Stimulated activated CD4-positive, alpha-beta T cell treated with anti-CD3 and anti-CD28 coated beads, TNF-alpha, amount 100 ng/mL, for 24 hours (primary cell): ENCODE data around the gene RAB31.
"Not testable (repeated sequence)": the region's sequence is repeated elsewhere in the genome, so short reads cannot be mapped to it uniquely, and the experiment has no call there.

Source experiments
- DNase-seq, 3 experiments: peaks; one replicate each; pipeline ENCODE4 v3.0.0-alpha.2; 2020; ENCODE audit warnings: low read depth in 3 of 3

Gene RAB31

DNA sequence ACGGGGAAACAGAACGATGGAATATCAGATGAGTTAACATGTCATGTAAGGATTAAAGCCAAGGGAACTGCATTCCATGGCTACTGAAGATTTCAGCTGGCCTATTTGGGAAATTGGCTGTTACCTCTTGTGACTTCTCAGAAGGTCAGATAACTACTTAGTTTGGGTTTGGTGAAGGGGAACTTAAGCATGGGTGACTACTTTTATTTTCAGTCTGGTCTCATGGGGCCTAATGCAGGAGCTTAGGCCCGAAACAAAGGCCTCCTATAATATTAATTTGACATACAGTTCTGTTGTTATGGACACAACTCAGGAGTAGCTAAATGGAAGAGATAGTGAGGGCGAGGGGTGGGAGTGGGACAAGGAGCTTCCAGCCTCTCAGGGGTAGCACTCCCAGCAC, 133.7 kb downstream of the RAB31 start:
- no peak for DNase-seq

DNA sequence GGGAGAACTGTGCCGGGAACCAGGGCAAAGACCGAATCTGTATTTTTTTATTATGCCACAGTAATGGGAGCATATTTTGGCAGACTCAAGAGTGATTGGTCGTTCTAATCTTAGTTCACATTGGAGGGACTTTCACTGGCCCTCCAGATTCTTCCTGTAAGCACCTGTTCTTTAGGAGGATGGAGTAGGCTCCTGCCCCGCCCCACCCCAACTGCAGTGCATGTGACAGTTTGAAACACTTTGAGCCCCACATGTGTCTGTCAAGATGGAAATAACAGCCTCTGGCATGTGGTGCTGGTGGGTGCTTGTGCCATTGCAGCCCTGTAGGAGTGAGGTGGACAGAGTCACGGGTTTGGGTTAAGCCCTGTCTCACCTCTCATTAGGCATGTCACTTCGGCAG, 134.3 kb downstream of the RAB31 start:
- DNase-seq = no peak

DNA sequence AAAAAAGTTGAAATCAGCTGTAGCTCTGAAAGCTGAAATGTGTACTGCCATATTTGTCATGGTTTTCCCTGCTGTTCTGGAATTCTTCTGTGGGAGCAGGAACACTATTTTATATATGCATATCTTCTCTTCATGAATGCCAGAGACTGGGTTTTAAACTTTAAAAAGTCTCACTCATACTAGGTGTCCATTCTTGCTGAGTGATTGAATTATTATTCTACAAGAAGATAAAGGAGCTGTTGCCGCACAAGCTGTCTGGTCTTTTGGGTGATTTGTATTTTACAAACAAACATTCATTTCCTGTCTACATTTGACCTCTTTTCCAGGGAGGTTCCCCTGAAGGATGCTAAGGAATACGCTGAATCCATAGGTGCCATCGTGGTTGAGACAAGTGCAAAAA, 137.2 kb downstream of the RAB31 start:
- no peak for DNase-seq

DNA sequence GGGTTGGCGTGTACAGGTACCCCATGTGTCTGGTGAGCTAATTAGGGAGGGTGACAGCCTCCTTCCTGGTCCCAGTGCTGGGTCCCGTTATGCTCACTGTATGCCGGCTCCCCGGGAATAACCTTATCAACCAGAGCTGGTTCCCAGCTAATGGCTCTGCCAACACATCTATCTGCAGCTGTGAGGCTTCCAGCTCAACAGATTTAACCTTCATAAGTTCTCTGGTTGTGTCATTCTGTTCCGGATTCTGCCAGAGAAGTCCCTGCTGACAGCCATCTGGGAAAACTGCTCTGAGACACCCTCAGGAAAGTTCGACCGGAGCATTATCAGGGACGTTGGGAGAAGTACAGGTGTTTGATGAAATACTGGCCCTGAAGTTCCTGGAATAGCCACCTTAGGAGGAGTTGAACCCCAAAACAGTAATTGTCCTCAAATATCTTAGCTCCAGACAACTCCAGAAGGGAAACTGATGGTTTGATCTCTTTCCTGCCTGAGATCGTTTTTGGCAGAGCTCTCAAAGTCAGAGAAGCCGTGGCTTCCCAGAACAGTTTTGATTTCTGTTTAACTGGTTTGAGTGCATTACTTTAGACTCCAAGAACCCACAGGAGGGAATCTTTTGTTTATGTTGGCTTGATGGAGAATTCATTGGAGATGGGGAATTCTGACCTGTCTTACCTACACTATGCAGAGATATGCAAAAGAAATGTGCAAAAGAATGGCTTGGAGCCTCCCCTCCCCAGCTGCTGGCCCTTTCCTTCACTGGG, 138.2 kb downstream of the RAB31 start:
- DNase-seq = no peak

DNA sequence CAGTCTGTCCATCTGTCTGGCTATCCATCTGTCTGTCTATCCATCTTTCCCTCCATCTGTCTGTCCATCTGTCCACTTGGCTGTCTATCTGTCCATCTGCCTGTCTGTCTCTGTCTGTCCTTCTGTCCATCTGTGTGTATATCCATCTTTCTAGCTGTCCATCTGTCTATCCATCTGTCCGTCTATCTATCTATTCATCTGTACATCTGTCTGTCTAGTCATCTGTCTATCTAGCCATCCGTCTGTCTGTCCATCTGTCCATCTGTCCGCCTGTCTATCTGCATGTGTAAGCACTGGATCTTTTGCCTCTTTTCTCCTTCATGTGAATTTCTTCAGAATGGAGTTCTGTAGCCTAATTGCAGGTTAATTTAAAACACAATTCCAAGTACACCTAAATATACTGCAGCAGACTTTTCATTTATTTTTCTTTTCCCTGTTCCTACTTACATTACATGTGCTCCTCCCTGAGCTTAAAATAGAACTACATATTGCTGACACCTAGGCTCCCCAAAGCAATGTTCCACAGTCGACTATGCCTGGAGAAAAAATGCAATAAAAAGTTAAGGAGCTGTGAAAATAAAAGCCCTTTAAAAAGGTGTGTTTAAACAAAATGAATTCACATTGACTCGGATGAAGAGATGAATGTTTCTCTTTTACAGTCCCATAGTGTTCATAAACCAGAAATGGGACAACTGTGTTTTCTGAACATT, 140.2 kb downstream of the RAB31 start:
- no peak for DNase-seq

DNA sequence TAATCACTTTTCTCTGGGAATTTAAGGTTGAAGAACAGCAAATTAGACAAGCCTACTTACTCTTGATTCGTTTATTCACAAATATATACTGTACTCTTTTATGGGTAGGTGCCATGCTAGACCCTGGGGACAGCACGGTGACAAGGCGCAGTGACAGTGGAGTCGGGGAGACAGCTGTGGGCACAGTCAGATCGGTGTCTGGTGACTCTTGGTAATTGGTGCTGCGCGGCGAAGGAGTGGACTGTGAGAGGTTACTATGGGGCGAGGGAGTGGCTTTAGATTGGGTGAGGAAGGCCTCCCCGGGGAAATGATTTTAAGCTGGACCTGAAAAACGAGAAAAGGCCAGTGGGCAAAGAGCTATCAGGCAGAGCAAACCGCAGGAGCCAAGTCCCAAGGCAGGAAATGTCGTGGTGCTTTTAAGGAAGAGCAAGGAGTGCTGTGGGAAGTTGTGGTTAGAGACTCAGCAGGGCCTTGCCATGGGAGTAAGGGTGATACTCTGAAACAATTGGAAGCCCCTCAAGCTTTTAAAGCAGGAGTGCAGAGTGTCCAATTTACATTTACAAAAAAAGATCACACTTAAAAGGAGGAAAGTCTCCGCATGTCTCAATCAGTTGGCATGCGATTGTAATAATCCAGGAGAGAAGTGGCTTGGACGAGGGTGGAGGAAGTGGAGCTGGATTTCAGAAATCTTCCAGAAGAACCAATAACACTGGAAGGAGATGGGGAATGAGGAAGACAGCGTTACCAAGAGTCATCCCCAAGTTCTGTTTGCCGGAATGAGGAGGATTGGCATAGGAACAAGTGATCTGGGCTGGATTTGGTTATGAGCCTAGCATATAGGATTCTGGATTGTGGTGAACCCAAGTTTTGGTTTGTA, 141.5 kb downstream of the RAB31 start:
- DNase-seq = no peak

DNA sequence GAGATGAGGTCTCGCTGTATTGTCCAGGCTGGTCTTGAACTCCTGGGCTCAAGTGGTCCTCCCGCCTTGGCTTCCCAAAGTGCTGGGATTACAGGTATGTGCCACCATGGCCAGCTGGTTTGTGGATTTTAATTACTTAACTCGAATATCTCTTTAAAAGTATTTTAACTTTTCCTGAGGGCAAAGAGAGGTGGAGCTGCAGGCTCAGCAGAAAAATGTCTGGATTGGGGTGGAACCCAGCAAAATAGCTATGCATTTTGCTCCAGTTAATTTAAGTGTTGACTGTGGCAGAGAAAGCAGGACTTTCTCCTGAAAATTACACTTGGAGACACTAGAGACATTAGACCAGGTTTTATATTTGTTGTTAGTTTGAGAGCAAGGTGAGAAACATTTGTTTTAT, 142.2 kb downstream of the RAB31 start:
- DNase-seq = no peak

DNA sequence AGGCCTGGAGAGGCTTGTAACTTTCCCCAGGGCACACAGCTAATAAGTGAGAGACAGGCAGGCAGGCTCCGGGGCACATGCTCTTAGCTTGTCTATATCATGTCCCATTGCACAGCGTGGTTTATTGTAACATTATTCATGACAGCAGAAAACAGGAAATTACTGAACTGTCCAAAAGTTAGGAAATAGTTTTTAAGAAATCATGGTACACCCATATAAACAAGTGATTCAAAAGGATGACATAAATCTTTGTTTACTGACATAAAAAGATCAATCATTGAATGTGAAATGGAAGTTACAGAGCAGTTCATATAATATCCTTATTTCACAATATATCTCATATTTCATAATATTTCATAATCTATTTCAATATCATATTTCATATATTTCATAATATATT, 143.4 kb downstream of the RAB31 start:
- DNase-seq = no peak

DNA sequence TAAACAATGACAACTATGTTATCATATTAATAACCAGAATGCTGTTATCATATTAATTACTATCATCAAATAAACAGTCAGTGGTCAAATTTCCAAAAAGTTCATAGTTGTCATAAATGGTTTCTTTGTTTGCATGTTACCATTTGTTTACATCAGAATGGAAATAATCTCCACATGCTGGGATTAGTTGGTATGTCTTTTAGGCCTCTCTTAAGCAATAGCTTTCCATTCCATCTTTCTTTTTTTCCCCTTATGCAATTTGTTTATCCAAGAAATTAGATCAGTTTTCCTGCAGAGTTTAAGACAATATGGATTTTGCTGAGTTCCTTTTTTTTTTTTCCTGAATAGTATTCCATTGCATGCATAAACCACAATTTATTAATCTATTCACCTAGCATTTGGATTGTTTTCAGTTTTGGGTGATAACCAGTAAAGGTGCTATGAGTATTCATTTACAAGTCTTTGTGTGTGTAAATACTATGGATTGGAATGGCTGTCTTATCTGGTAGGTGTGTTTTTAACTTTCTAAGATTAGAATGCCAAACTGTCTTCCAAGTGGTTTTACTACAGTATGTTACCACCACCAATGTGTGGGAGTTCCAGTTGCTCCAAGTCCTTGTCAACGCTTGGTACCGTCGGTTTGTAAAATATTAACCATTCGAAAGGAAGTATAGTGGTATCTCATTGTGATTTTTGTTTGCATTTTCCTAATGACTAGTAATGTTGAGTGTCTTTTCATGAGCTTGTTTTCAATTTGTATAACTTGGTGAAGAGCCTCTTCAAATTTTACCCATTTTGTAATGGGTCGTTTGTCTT, 144.4 kb downstream of the RAB31 start:
- DNase-seq = no peak

DNA sequence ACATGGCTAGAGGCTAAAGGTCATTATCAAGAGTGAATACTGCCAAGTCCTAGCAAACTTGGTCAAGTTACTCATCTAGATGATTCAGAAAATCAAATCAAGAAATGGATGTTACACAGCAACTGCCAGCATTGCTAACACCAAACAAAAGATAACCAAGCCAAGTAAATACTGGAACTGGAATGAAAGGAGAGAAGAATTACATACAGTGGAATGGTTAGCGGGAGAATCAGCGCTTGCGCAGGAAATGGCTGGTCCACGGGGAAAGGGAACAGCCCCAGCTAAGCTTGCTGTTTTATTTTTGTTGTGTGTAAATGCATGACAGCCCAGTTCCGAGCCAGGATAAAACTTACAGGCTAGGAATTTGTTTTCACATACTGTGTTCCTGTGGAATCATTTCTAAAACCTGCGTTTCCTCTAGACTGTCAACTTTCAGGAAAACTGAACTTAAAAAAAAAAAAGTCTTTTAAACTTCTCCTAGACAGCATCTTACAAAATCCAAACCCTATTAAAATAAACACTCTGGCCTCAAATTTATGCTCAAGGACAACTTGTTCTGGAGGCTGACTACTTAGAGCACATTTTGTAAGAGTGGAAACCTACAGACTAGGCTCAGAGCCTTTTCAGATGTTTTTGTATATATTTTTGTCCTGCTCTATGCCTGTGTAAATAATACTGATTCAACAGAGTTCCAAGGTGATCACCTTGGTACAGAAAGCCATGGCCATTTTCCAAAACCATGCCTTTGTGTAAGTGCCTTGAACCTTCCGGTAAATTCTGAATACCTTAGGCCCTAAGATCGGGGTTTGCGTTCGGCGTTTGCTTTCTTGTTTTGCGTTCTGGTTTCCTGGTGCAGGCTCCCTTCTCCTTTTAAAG, 146.9 kb downstream of the RAB31 start:
- no peak for DNase-seq

DNA sequence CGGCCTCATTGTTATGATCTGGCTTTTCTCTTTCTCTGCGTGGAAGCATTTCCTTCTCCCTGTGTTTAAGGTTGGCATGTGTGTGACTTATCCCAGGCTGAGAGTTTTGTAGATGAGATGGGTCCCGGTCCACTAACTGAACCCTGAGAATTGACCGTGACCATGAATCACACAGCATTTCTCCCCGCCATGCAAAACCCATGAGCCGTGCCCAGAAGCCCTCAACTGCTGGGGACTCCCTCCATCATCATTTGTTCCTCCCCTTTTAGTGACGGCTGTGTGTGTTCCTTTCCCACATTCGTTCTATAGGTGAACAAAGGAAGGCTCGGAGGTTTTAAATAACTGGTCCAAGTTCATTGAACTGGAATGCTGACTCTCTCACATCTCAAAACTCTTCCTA, 147.6 kb downstream of the RAB31 start:
- DNase-seq = no peak

DNA sequence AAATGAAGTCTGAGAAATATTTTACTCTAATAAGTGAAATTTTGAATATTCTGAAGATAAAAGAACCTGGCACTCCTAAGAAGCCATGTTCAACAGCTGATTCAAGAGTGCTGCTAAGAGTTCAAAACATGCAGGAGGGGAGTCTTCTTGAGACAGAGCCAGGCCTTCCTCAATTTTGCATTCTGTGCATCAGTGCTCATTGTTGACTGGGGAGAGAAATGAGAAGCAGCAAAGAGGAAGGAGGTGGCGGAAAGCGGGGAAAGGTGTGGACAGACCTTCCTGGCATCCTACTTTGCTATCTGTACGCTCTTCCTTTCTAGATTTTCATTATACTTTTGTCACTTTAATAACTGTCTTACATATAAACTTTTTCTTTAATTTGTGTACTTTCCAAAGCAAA, 148.0 kb downstream of the RAB31 start:
- DNase-seq = no peak

DNA sequence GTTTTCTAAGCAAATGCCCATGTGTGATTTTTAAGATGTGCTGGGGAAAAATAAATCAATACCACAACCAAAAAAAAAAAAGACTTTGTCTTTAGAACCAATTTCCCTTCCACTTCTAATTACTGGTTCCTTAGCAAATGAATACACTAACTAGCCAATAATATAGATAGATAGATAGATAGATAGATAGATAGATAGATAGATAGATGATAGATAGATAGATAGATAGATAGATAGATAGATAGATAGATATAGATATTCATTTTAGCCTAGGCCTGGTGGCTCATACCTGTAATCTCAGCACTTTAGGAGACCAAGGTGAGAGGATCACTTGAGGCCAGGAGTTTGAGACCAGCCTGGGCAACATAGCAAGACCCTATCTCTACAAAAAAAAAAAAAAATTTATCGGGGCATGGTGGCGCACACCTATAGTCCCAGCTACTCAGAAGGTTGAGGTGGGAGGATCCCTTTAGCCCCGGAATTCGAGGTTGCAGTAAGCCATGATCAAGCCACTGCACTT, 149.4 kb downstream of the RAB31 start:
- DNase-seq = not testable (repeated sequence)

DNA sequence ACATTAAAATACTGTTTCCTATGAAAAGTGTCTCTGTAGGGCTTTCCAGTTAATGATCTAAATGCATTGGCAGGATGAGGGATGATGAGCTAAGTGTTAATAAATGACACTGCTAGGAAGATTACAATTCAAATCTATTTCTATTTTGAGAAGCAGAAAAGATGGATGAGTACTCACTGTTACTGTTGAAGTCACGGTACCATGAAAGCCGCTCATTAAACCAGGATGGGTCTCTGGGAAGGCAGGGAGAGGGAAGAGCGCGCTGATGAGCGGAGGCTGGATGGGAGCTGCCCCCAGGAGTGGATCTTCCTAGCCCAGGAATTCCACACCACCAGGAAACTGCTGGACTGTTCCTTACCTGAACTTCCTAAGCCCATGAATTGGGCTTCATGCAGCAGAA, 150.5 kb downstream of the RAB31 start:
- no peak for DNase-seq

DNA sequence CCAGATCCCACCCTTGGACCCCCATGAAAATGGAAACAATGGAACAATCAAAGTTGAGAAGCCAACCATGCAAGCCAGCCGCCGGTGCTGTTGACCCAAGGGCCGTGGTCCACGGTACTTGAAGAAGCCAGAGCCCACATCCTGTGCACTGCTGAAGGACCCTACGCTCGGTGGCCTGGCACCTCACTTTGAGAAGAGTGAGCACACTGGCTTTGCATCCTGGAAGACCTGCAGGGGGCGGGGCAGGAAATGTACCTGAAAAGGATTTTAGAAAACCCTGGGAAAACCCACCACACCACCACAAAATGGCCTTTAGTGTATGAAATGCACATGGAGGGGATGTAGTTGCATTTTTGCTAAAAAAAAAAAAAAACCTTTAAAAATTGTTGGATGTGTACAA, 151.1 kb downstream of the RAB31 start:
- no peak for DNase-seq

DNA sequence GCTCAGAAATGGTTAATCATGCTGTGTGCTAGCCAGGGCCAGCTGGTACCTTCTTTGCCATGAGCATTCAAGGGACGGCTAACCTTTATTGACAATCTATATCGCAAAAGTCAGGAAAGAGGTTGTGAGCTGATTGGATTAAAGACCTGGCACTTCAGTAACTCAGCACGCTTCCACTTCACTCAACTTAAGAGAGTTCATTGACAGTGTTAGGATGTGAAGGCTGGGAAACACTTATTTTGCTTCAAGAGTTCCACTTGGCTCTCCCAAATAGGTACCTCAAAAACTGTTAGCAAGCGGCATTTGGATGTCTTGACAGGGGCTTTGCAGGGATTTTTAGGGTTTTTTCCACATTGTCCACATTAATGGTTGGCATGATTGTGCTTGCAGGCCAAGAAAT, 152.6 kb downstream of the RAB31 start:
- DNase-seq = no peak

DNA sequence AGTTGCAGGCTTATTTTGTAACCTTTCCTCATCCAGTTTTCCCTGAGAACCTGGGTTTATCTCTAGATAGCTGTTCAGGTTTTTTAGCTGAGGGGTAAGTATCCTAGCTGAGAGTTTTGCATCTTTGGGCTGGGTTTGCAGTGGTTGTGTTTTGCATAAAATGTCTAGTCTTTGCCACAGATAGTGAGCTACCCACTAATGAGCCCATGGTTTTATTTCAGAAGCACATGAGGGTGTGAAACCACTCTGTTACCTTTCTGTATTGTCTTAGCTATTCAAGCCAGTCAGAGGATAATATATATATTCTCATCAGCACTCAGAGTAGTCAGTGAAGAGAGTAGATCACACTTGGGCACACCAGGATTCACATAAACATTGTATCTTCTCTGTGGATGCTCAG, 153.1 kb downstream of the RAB31 start:
- no peak for DNase-seq

DNA sequence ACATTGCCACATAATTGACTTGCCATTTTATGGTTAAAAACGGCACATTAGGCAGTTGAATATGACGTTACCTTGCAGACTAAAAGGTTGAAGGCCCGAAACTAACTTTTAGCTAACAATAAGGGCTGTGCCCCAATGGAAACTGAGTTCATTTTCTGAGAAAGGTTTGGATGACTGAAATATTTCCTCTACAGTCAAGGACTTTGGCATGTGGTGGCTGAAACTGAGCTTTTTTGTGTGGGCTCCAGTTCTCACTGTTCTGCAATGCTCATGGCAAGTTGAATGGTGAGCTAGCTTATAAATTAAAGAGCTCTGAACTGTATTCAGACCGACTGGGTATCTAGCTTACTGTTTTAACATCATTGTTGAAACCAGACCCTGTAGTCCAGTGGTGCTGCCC, 153.8 kb downstream of the RAB31 start:
- DNase-seq = peak in 1 of 3 experiments; percentile 20

DNA sequence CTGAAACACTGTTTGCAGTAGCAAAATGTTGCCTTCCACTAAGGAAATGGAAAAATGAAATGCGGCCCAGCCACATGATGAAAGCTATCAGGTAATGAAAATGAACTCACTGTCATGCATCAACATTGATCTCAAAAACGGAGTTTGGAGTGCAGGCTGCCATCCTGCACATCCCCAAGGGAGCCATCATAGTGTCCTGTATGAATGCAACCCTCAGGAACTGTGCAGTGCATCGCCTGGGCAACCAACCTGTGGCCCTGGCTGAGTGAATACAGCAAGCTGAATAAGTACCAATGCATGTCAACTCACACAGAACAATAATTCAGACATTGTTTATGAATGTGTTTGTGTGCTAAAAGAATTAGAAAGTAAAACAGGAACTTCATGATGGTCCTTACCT, 154.6 kb downstream of the RAB31 start:
- no peak for DNase-seq

DNA sequence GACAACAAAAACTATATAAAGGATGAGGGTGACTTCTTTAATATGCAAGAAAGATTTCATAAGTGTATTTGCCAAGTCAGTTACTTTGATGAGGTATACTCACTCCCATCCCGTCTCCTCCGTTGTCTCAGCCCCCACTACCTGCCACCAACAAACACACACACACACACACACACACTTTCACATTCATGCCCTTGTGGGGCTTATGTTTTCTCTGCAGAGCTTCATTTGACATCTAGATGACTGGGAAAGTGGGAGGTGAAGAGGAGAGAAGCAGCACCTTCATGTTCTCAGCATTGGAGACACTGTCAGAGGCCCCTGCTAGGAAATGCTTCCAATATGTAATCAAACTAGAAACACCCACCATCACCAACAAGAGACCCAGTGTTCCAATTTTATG, 155.2 kb downstream of the RAB31 start:
- DNase-seq = no peak
